HG03103 (cell line): ENCODE results near the gene CTXND2.

ENCODE experiments used
- ATAC-seq: cut with Tn5 transposase; IDR thresholded peaks from one replicate; pipeline ENCODE4 v1.9.1; 2021; ENCODE audit warnings: low read depth; ENCODE audit not compliant: unreplicated experiment

Gene CTXND2

GRCh38 chr1:150955280-150955679 is 68.3 kb downstream of the CTXND2 start:
- no peak for ATAC-seq

- ATAC-seq, result no peak
Measured at GRCh38 chr1:150957666-150958065, 70.7 kb downstream of the CTXND2 start.

GRCh38 chr1:150960646-150961045 is 73.7 kb downstream of the CTXND2 start:
- ATAC-seq, result no peak

- no peak for ATAC-seq
Measured at GRCh38 chr1:150961756-150962155, 74.8 kb downstream of the CTXND2 start.
